Gastrocnemius medialis (tissue), 4 donors: ENCODE results near the gene TIFAB. TPM values are rescaled to one million over a fixed set of nuclear protein-coding genes. Genes with fewer than 3 reads are reported as not detected.
"Not testable (repeated sequence)": the region's sequence is repeated elsewhere in the genome, so short reads cannot be mapped to it uniquely, and the experiment has no call there.

ENCODE experiments used
- ATAC-seq, 2 donors: fragments of 150-250 bp; one replicate each; pipeline ENCODE4 v1.9.1; 2016
- DNase-seq, 2 donors: peaks; one replicate each; pipeline ENCODE4 v3.0.0-alpha.2; 2019
- H3K27ac ChIP-seq, 4 donors: fragments of 200-600 bp; sonication (generic); 1 replicate in 1 of 4; 2 replicates in 3 of 4; pipeline ENCODE4 v1.5.1; 2016 to 2018; ENCODE audit warnings: mild to moderate bottlenecking in 2 of 4, moderate library complexity in 1 of 4
- H3K27me3 ChIP-seq, 3 donors: fragments of 200-600 bp; sonication (generic) in 2 of 3; 1 replicate in 1 of 3; 2 replicates in 2 of 3; pipeline versions ENCODE4 v1.5.1 to v1.6.0; 2016 to 2019; ENCODE audit warnings: mild to moderate bottlenecking in 1 of 3, moderate library complexity in 1 of 3
- H3K36me3 ChIP-seq, 2 donors: fragments of 200-600 bp; sonication (generic) in 1 of 2; one replicate each; pipeline ENCODE4 v1.5.1; 2017 to 2018
- H3K4me1 ChIP-seq, 2 donors: fragments of 200-600 bp; sonication (generic) in 1 of 2; one replicate each; pipeline ENCODE4 v1.5.1; 2016 to 2017; ENCODE audit warnings: mild to moderate bottlenecking in 2 of 2
- H3K4me3 ChIP-seq, 4 donors: fragments of 200-600 bp; sonication (generic) in 3 of 4; 1 replicate in 1 of 4; 2 replicates in 3 of 4; pipeline ENCODE4 v1.5.1; 2016 to 2019; ENCODE audit warnings: mild to moderate bottlenecking in 2 of 4
- H3K9me3 ChIP-seq, 3 donors: fragments of 200-600 bp; sonication (generic) in 2 of 3; 1 replicate in 1 of 3; 2 replicates in 2 of 3; pipeline ENCODE4 v1.5.1; 2016 to 2019
- POLR2A ChIP-seq, 2 donors: fragments of 450-650 bp; IDR thresholded peaks; one replicate each; pipeline ENCODE4 v1.6.1; 2017; ENCODE audit warnings: antibody characterized with exemption in 2 of 2, mild to moderate bottlenecking in 2 of 2, moderate library complexity in 2 of 2
- in situ Hi-C, 4 donors: fragments of 200-750 bp; cut with MboI; loops; one replicate each; pipeline versions ENCODE4 v1.15.0 to v1.8.0; 2017; ENCODE audit warnings: low sequenced_read_pairs in 4 of 4
- intact Hi-C: fragments of 100-400 bp; cut with DNase I; formaldehyde crosslinking; loops from one replicate; pipeline ENCODE4 v1.15.1; 2023; ENCODE audit warnings: low total_unique reads
- total RNA-seq, 4 donors: library from RNA; depleted of rRNA; stranded (reverse); fragments of >200 nt; gene quantifications; one replicate each; pipeline versions ENCODE4 v1.1.0 to v1.2.3, GENCODE V29; 2016
- TF ChIP-seq, protein P1 (sequence below), 5 experiments: fragments of 450-650 bp in 3 of 5; fragments of 200-600 bp in 2 of 5; sonication (generic) in 2 of 5; IDR thresholded peaks in 4 of 5; conservative IDR thresholded peaks in 1 of 5; 1 replicate in 4 of 5; 2 replicates in 1 of 5; pipeline ENCODE4 v1.5.1; 2016 to 2019; ENCODE audit warnings: antibody characterized with exemption in 5 of 5, mild to moderate bottlenecking in 3 of 5, moderate library complexity in 3 of 5

Gene TIFAB, protein sequence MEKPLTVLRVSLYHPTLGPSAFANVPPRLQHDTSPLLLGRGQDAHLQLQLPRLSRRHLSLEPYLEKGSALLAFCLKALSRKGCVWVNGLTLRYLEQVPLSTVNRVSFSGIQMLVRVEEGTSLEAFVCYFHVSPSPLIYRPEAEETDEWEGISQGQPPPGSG
- total RNA-seq: not detected

GRCh38 chr5:135452321-135453030 is at the start of gene TIFAB:
TSS of gene TIFAB (minus strand) at chr5:135452351. CDS start at chr5:135449939, 2,412 bp downstream.
- no peaks in the 10 kb centered on the region for H3K9me3 ChIP-seq
- in situ Hi-C loops: loop anchor here in 3 of 4 donors (25.0 kb wide), 1 partner anchor 385 kb away; the partner anchor contains the start of gene SLC25A48 (in 3 of the 3)
- H3K27ac ChIP-seq: no peak within 1 kb of the TSS
- DNase-seq (no peak), ATAC-seq (no peak)
- H3K4me3 ChIP-seq: no peak within 1 kb of the TSS
- no peaks in the 10 kb centered on the region for H3K36me3 ChIP-seq
- H3K4me1 ChIP-seq: no peaks in the 10 kb centered on the region
- TF ChIP-seq, protein P1, sequence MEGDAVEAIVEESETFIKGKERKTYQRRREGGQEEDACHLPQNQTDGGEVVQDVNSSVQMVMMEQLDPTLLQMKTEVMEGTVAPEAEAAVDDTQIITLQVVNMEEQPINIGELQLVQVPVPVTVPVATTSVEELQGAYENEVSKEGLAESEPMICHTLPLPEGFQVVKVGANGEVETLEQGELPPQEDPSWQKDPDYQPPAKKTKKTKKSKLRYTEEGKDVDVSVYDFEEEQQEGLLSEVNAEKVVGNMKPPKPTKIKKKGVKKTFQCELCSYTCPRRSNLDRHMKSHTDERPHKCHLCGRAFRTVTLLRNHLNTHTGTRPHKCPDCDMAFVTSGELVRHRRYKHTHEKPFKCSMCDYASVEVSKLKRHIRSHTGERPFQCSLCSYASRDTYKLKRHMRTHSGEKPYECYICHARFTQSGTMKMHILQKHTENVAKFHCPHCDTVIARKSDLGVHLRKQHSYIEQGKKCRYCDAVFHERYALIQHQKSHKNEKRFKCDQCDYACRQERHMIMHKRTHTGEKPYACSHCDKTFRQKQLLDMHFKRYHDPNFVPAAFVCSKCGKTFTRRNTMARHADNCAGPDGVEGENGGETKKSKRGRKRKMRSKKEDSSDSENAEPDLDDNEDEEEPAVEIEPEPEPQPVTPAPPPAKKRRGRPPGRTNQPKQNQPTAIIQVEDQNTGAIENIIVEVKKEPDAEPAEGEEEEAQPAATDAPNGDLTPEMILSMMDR (IDR thresholded peaks at IDR 0.05 in 4 of 5, conservative IDR thresholded peaks at IDR 0.05 in 1 of 5): no peak
- no peak for TF ChIP-seq POLR2A (IDR thresholded peaks at IDR 0.05)
- no peaks in the 10 kb centered on the region for H3K27me3 ChIP-seq
- intact Hi-C loops: no loop called here

DNA sequence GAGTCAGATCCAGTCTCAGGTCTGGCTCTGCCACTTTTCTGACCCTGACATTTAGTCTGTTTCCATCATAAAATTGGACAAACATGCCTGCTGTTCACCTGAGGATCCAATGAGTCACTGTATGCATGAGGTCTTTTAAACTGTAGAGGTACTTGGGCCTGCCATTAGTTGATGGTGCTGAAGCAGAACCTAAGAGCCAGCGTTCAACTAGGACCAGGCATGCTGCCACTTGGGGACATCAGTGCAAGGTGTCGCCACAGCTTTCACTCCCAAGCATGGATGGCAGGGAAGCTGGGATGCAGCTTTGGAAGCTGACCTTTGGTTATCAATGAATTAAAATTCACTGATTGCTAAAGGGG is 46.5 kb upstream of the TIFAB start:
- Histone ChIP-seq H3K4me1 (no peaks in the 10 kb centered on the region), H3K27me3 (no peaks in the 10 kb centered on the region), H3K9me3 (no peaks in the 10 kb centered on the region), H3K36me3 (no peaks in the 10 kb centered on the region), H3K27ac (no peak overlapping the region), H3K4me3 (no peak overlapping the region)
- TF ChIP-seq, protein P1 (IDR thresholded peaks at IDR 0.05 in 4 of 5, conservative IDR thresholded peaks at IDR 0.05 in 1 of 5): no peak
- TF ChIP-seq POLR2A (IDR thresholded peaks at IDR 0.05): no peak
- DNase-seq: no peak
- intact Hi-C loops (no loop called here), in situ Hi-C loops (no loop called here)
- no peak for ATAC-seq

DNA sequence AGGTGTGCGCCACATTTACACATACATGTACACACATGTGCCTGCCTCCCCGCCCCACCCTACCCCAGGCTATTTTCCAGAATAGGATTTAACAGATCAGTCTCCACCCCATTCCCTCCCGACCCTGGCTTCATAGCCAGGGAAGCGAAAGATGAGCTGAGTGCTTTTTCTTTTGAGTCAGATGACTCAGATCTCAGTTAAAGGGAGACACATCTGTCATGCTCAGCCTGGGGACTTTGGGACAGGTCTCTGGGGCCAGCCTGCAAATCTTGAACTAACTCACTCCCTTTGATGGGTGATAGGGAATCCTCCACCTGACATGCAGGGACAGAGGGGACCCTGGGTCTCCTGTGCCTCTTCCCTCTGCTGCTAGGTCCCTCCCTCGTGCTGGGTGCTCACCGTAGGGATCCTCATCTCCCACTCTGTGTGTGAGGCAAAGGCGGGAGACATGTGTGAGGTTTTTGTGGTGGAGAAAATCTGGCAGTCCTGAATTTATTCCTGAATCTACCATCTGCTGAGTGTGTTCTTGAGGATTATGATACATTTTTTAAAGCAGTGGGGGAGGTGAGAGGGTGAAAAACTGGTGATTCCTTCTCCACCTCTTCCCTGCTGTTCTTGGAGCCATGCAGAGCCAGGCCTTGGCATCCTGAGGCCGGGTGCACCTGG is 46.0 kb upstream of the TIFAB start:
- Histone ChIP-seq H3K4me3 (no peak overlapping the region), H3K27me3 (no peaks in the 10 kb centered on the region), H3K36me3 (no peaks in the 10 kb centered on the region), H3K9me3 (no peaks in the 10 kb centered on the region), H3K4me1 (no peaks in the 10 kb centered on the region), H3K27ac (no peak overlapping the region)
- DNase-seq (no peak), ATAC-seq (no peak)
- intact Hi-C loops: no loop called here
- no peak for TF ChIP-seq POLR2A (IDR thresholded peaks at IDR 0.05)
- TF ChIP-seq, protein P1 (IDR thresholded peaks at IDR 0.05 in 4 of 5, conservative IDR thresholded peaks at IDR 0.05 in 1 of 5): no peak
- in situ Hi-C loops: no loop called here

- H3K4me1 ChIP-seq, DNase-seq, H3K4me3 ChIP-seq, H3K36me3 ChIP-seq, H3K9me3 ChIP-seq, intact Hi-C loops, H3K27ac ChIP-seq, in situ Hi-C loops, ATAC-seq: not testable (repeated sequence)
- H3K27me3 ChIP-seq: peaks cover 16 to 24% (median 18%) of the 10 kb centered on the region in 3 donors
Observed at GRCh38 chr5:135495531-135495930, 43.4 kb upstream of the TIFAB start.

- Histone ChIP-seq H3K27me3 (peaks cover 29 to 38% (median 32%) of the 10 kb centered on the region in 3 donors), H3K4me1 (peaks cover 9 to 12% of the 10 kb centered on the region in 2 donors), H3K4me3 (no peak overlapping the region), H3K36me3 (no peaks in the 10 kb centered on the region), H3K9me3 (no peaks in the 10 kb centered on the region), H3K27ac (no peak overlapping the region)
- in situ Hi-C loops: no loop called here
- DNase-seq: no peak
- TF ChIP-seq, protein P1 (IDR thresholded peaks at IDR 0.05 in 4 of 5, conservative IDR thresholded peaks at IDR 0.05 in 1 of 5): no peak
- no peak for TF ChIP-seq POLR2A (IDR thresholded peaks at IDR 0.05)
- intact Hi-C loops: no loop called here
- no peak for ATAC-seq
Observed at GRCh38 chr5:135494196-135494595, 42.0 kb upstream of the TIFAB start.
